GM18858 (cell line): ENCODE measurements around the gene MRPL49.

Source experiments
- ATAC-seq: cut with Tn5 transposase; IDR thresholded peaks from one replicate; pipeline ENCODE4 v1.9.1; 2021; ENCODE audit not compliant: unreplicated experiment

The MRPL49 gene

GRCh38 chr11:65102142-65103095 lies 19.7 kb upstream of the MRPL49 start:
- no peak for ATAC-seq

- ATAC-seq = no peak
These were observed 18.6 kb upstream of the MRPL49 start for GRCh38 chr11:65103476-65103875.

GRCh38 chr11:65104628-65105027 lies 17.5 kb upstream of the MRPL49 start:
- no peak for ATAC-seq

- no peak for ATAC-seq
These were observed 15.0 kb upstream of the MRPL49 start for GRCh38 chr11:65107078-65107477.

GRCh38 chr11:65107751-65108468 lies 14.2 kb upstream of the MRPL49 start:
- no peak for ATAC-seq

- no peak for ATAC-seq
These were observed 13.5 kb upstream of the MRPL49 start for GRCh38 chr11:65108469-65109123.

- ATAC-seq = no peak
These were observed 12.6 kb upstream of the MRPL49 start for GRCh38 chr11:65109231-65110198.

- ATAC-seq = no peak
These were observed 11.7 kb upstream of the MRPL49 start for GRCh38 chr11:65110354-65110861.

- ATAC-seq = no peak
These were observed 10.9 kb upstream of the MRPL49 start for GRCh38 chr11:65111159-65111743.

GRCh38 chr11:65111744-65112545 lies 10.2 kb upstream of the MRPL49 start, which contains the start of gene TM7SF2:
TM7SF2 (plus strand) TSS chr11:65111872; CDS start chr11:65112016, 144 bp downstream.
- peak; percentile 41 for ATAC-seq

- no peak for ATAC-seq
These were observed 9.4 kb upstream of the MRPL49 start for GRCh38 chr11:65112546-65113360.

- no peak for ATAC-seq
These were observed 8.8 kb upstream of the MRPL49 start for GRCh38 chr11:65113361-65113756.

- ATAC-seq = no peak
These were observed 8.3 kb upstream of the MRPL49 start for GRCh38 chr11:65113839-65114238.

- no peak for ATAC-seq
These were observed 7.5 kb upstream of the MRPL49 start for GRCh38 chr11:65114538-65115171.

GRCh38 chr11:65115361-65116082 lies 6.6 kb upstream of the MRPL49 start:
- no peak for ATAC-seq

GRCh38 chr11:65116370-65117205 lies 5.5 kb upstream of the MRPL49 start:
- ATAC-seq = no peak
